NT2/D1 (cell line): ENCODE measurements around the gene VPS33B.
A peak's percentile ranks its signal among the peaks of the same experiment; 100 is the strongest.

Experiments
- DNase-seq: peaks from one replicate; pipeline ENCODE4 v3.0.0-alpha.2; 2011; ENCODE audit warnings: low read depth, low spot score
- H3K27me3 ChIP-seq: 2 replicates; pipeline ENCODE4 v1.6.0; 2011; ENCODE audit warnings: mild to moderate bottlenecking; ENCODE audit not compliant: insufficient read length, insufficient read depth
- H3K36me3 ChIP-seq: 2 replicates; pipeline ENCODE4 v1.6.1; 2011; ENCODE audit warnings: mild to moderate bottlenecking, low read length, mixed read lengths; ENCODE audit not compliant: insufficient read depth, insufficient read length
- H3K4me1 ChIP-seq: 2 replicates; pipeline ENCODE4 v1.5.1; 2011; ENCODE audit not compliant: insufficient read depth, insufficient read length
- H3K4me3 ChIP-seq: 2 replicates; pipeline ENCODE4 v1.5.1; 2011; ENCODE audit warnings: low read depth; ENCODE audit not compliant: insufficient read length
- H3K9ac ChIP-seq: 2 replicates; pipeline ENCODE4 v1.6.0; 2011; ENCODE audit warnings: low read depth; ENCODE audit not compliant: insufficient read length
- H3K9me3 ChIP-seq: 2 replicates; pipeline ENCODE4 v1.5.1; 2011; ENCODE audit warnings: mild to moderate bottlenecking, low read length; ENCODE audit not compliant: insufficient read depth
- SUZ12 ChIP-seq: IDR thresholded peaks from 2 replicates; pipeline ENCODE4 v1.6.1; 2011; ENCODE audit not compliant: insufficient read length, insufficient read depth; ENCODE audit errors: extremely low read depth
- YY1 ChIP-seq: IDR thresholded peaks from 2 replicates; pipeline ENCODE4 v1.6.1; 2011; ENCODE audit not compliant: insufficient read length, insufficient read depth
- ZNF274 ChIP-seq: IDR thresholded peaks from 2 replicates; pipeline ENCODE4 v1.6.1; 2011; ENCODE audit warnings: mild to moderate bottlenecking, low read depth, low read length

VPS33B gene

GRCh38 chr15:91061997-91062396, 39.6 kb upstream of the VPS33B start:
- no peak overlapping the region for H3K4me3 ChIP-seq
- no peak overlapping the region for H3K9ac ChIP-seq
- no peaks in the 10 kb centered on the region for H3K27me3 ChIP-seq
- H3K9me3 ChIP-seq, result peaks cover 18% of the 10 kb centered on the region
- TF ChIP-seq SUZ12, result no peak
- no peak for TF ChIP-seq ZNF274
- no peak for TF ChIP-seq YY1
- no peaks in the 10 kb centered on the region for H3K36me3 ChIP-seq
- DNase-seq, result no peak
- no peaks in the 10 kb centered on the region for H3K4me1 ChIP-seq

GRCh38 chr15:91061230-91061629, 38.8 kb upstream of the VPS33B start:
- no peak overlapping the region for H3K4me3 ChIP-seq
- TF ChIP-seq SUZ12 (no peak), YY1 (no peak), ZNF274 (no peak)
- DNase-seq, result no peak
- H3K9ac ChIP-seq, result no peak overlapping the region
- H3K27me3 ChIP-seq, result no peaks in the 10 kb centered on the region
- no peaks in the 10 kb centered on the region for H3K4me1 ChIP-seq
- no peaks in the 10 kb centered on the region for H3K36me3 ChIP-seq
- H3K9me3 ChIP-seq, result peaks cover 18% of the 10 kb centered on the region

- DNase-seq, result peak; percentile 63
- H3K4me1 ChIP-seq, result no peaks in the 10 kb centered on the region
- H3K4me3 ChIP-seq, result no peak overlapping the region
- TF ChIP-seq SUZ12 (no peak), ZNF274 (no peak), YY1 (no peak)
- H3K9me3 ChIP-seq, result no peaks in the 10 kb centered on the region
- H3K36me3 ChIP-seq, result no peaks in the 10 kb centered on the region
- no peak overlapping the region for H3K9ac ChIP-seq
- no peaks in the 10 kb centered on the region for H3K27me3 ChIP-seq
Measured at GRCh38 chr15:91055548-91056331, 33.3 kb upstream of the VPS33B start.

GRCh38 chr15:91054816-91055215, 32.4 kb upstream of the VPS33B start:
- no peak for DNase-seq
- Histone ChIP-seq H3K4me3 (no peak overlapping the region), H3K9me3 (no peaks in the 10 kb centered on the region), H3K9ac (no peak overlapping the region), H3K4me1 (no peaks in the 10 kb centered on the region), H3K36me3 (no peaks in the 10 kb centered on the region), H3K27me3 (no peaks in the 10 kb centered on the region)
- TF ChIP-seq ZNF274 (no peak), SUZ12 (no peak), YY1 (no peak)

GRCh38 chr15:91051248-91051647, 28.9 kb upstream of the VPS33B start:
- no peak for DNase-seq
- Histone ChIP-seq H3K9ac (no peak overlapping the region), H3K36me3 (no peaks in the 10 kb centered on the region), H3K9me3 (no peaks in the 10 kb centered on the region), H3K27me3 (peaks cover 4% of the 10 kb centered on the region), H3K4me1 (no peaks in the 10 kb centered on the region), H3K4me3 (no peak overlapping the region)
- no peak for TF ChIP-seq ZNF274
- TF ChIP-seq YY1, result no peak

GRCh38 chr15:91050128-91050455, 27.7 kb upstream of the VPS33B start:
- Histone ChIP-seq H3K4me3 (no peak overlapping the region), H3K27me3 (peaks cover 4% of the 10 kb centered on the region), H3K9ac (no peak overlapping the region), H3K36me3 (no peaks in the 10 kb centered on the region), H3K9me3 (no peaks in the 10 kb centered on the region), H3K4me1 (peaks cover 3% of the 10 kb centered on the region)
- TF ChIP-seq ZNF274 (no peak), YY1 (no peak), SUZ12 (no peak)
- no peak for DNase-seq

GRCh38 chr15:91049378-91050127, 27.2 kb upstream of the VPS33B start:
- peak; percentile 50 for DNase-seq
- H3K4me1 ChIP-seq, result peaks cover 3% of the 10 kb centered on the region
- H3K4me3 ChIP-seq, result no peak overlapping the region
- no peak for TF ChIP-seq SUZ12
- TF ChIP-seq ZNF274, result no peak
- no peak for TF ChIP-seq YY1
- H3K9ac ChIP-seq, result no peak overlapping the region
- no peaks in the 10 kb centered on the region for H3K9me3 ChIP-seq
- no peaks in the 10 kb centered on the region for H3K36me3 ChIP-seq
- peaks cover 4% of the 10 kb centered on the region for H3K27me3 ChIP-seq
